WTC11 (cell line): ENCODE data around the gene PPP2R3A. TPM values are rescaled to one million over a fixed set of nuclear protein-coding genes. Genes with fewer than 3 reads are reported as not detected.
"Not testable (repeated sequence)": the region's sequence is repeated elsewhere in the genome, so short reads cannot be mapped to it uniquely, and the experiment has no call there.

Experiments
- ATAC-seq: fragments of 200-7000 bp; cut with Tn5 transposase; 2 replicates; pipeline ENCODE4 v1.10.0; 2021; ENCODE audit warnings: mild to moderate bottlenecking, moderate library complexity
- CTCF ChIA-PET: fragments of 300-600 bp; sonication (Branson Sonifier 250); formaldehyde crosslinking; loops from one replicate; lab custom pipeline; 2021; ENCODE audit warnings: antibody characterized with exemption; lab: Charles Lee
- POLR2A ChIA-PET: fragments of 350-600 bp; sonication (Branson Sonifier 250); formaldehyde crosslinking; loops from one replicate; lab custom pipeline; 2021; ENCODE audit warnings: antibody characterized with exemption; lab: Charles Lee
- DNase-seq: peaks from one replicate; pipeline ENCODE4 v3.0.0; 2021; ENCODE audit warnings: low spot score
- H3K27ac Mint-ChIP-seq: 2 replicates; pipeline ENCODE4 v1.8.0; 2021; ENCODE audit warnings: mixed read lengths
- H3K27me3 Mint-ChIP-seq: 2 replicates; pipeline ENCODE4 v1.8.0; 2021; ENCODE audit warnings: low read depth, mild to moderate bottlenecking, moderate library complexity, mixed read lengths
- H3K36me3 Mint-ChIP-seq: 2 replicates; pipeline ENCODE4 v1.8.0; 2021; ENCODE audit warnings: mixed read lengths
- H3K4me1 Mint-ChIP-seq: 2 replicates; pipeline ENCODE4 v1.8.0; 2022; ENCODE audit warnings: mixed read lengths
- H3K4me3 Mint-ChIP-seq: 2 replicates; pipeline ENCODE4 v1.8.0; 2021; ENCODE audit warnings: mild to moderate bottlenecking, moderate library complexity, mixed read lengths
- H3K9me3 Mint-ChIP-seq: 2 replicates; pipeline ENCODE4 v1.8.0; 2021; ENCODE audit warnings: mixed read lengths
- CTCF ChIP-seq: fragments of 200-600 bp; IDR thresholded peaks from 2 replicates; pipeline ENCODE4 v1.8.0; 2022; ENCODE audit warnings: antibody characterized with exemption
- E2F5 ChIP-seq: sonication (generic); formaldehyde crosslinking; IDR thresholded peaks from 2 replicates; pipeline ENCODE4 v1.8.1; 2022; ENCODE audit warnings: mild to moderate bottlenecking, moderate library complexity, missing genetic modification reagents
- ERG ChIP-seq: fragments of 250-450 bp; sonication (Bioruptor Pico); IDR thresholded peaks from 2 replicates; pipeline ENCODE4 v1.8.0; 2021; ENCODE audit warnings: mild to moderate bottlenecking
- FOXP1 ChIP-seq: sonication (generic); formaldehyde crosslinking; IDR thresholded peaks from 2 replicates; pipeline ENCODE4 v1.8.0; 2022; ENCODE audit warnings: missing genetic modification reagents, mild to moderate bottlenecking, moderate library complexity, borderline replicate concordance
- GRHL2 ChIP-seq: fragments of 250-450 bp; sonication (Bioruptor Pico); IDR thresholded peaks from 2 replicates; pipeline ENCODE4 v1.8.0; 2022; ENCODE audit warnings: mild to moderate bottlenecking, moderate library complexity; ENCODE audit not compliant: insufficient replicate concordance, severe bottlenecking
- NFE2L1 ChIP-seq: sonication (generic); formaldehyde crosslinking; IDR thresholded peaks from 2 replicates; pipeline ENCODE4 v1.8.1; 2023; ENCODE audit warnings: missing genetic modification reagents
- NFYB ChIP-seq: sonication (generic); formaldehyde crosslinking; conservative IDR thresholded peaks from 2 replicates; pipeline ENCODE4 v1.8.0; 2022; ENCODE audit warnings: low read depth, missing genetic modification reagents
- SMAD3 ChIP-seq: sonication (generic); formaldehyde crosslinking; IDR thresholded peaks from 2 replicates; pipeline ENCODE4 v1.8.0; 2022; ENCODE audit warnings: missing genetic modification reagents, mild to moderate bottlenecking, borderline replicate concordance
- SOX15 ChIP-seq: fragments of 250-450 bp; sonication (Bioruptor Pico); IDR thresholded peaks from 2 replicates; pipeline ENCODE4 v1.9.0; 2021; ENCODE audit warnings: mild to moderate bottlenecking
- SP1 ChIP-seq: sonication (generic); formaldehyde crosslinking; conservative IDR thresholded peaks from 2 replicates; pipeline ENCODE4 v1.8.1; 2022; ENCODE audit warnings: missing genetic modification reagents
- TEAD1 ChIP-seq: sonication (generic); formaldehyde crosslinking; IDR thresholded peaks from 2 replicates; pipeline ENCODE4 v1.8.0; 2022; ENCODE audit warnings: mild to moderate bottlenecking, missing genetic modification reagents
- USF1 ChIP-seq: sonication (generic); formaldehyde crosslinking; IDR thresholded peaks from 2 replicates; pipeline ENCODE4 v1.8.0; 2022; ENCODE audit warnings: mild to moderate bottlenecking, missing genetic modification reagents
- ZBTB43 ChIP-seq: sonication (generic); formaldehyde crosslinking; IDR thresholded peaks from 2 replicates; pipeline ENCODE4 v1.8.1; 2023; ENCODE audit warnings: mild to moderate bottlenecking, missing genetic modification reagents
- ZNF281 ChIP-seq: sonication (generic); formaldehyde crosslinking; IDR thresholded peaks from 2 replicates; pipeline ENCODE4 v1.8.0; 2023; ENCODE audit warnings: mild to moderate bottlenecking, missing genetic modification reagents
- ZNF317 ChIP-seq: sonication (generic); formaldehyde crosslinking; IDR thresholded peaks from 2 replicates; pipeline ENCODE4 v1.8.1; 2023; ENCODE audit warnings: low read depth, mild to moderate bottlenecking, moderate library complexity, missing genetic modification reagents, borderline replicate concordance
- ZNF512 ChIP-seq: sonication (generic); formaldehyde crosslinking; IDR thresholded peaks from 2 replicates; pipeline ENCODE4 v1.8.1; 2022; ENCODE audit warnings: missing genetic modification reagents, borderline replicate concordance
- ZNF532 ChIP-seq: fragments of 250-450 bp; sonication (Bioruptor Pico); IDR thresholded peaks from 2 replicates; pipeline ENCODE4 v1.9.0; 2021; ENCODE audit warnings: mild to moderate bottlenecking, borderline replicate concordance
- ZNF671 ChIP-seq: fragments of 250-450 bp; sonication (Bioruptor Pico); IDR thresholded peaks from 2 replicates; pipeline ENCODE4 v1.8.0; 2021; ENCODE audit warnings: mild to moderate bottlenecking
- total RNA-seq: library from RNA; stranded (reverse); gene quantifications from 3 replicates; pipeline ENCODE4 v1.2.3, GENCODE V29; 2021

The PPP2R3A gene
- total RNA-seq, 1 experiment from 2014 or later = 13.1 TPM

- peaks cover 1% of the 10 kb centered on the region for H3K4me1 Mint-ChIP-seq
- H3K27ac Mint-ChIP-seq = no peak overlapping the region
- CTCF ChIA-PET = no interaction called here
- ATAC-seq (no peak), DNase-seq (no peak)
- H3K4me3 Mint-ChIP-seq = no peak overlapping the region
- POLR2A ChIA-PET = no interaction called here
- H3K36me3 Mint-ChIP-seq = no peaks in the 10 kb centered on the region
- 0 out of 2 replicates have a peak, but pooled peaks cover 4% of the 10 kb centered on the region for H3K9me3 Mint-ChIP-seq
- TF ChIP-seq SOX15 (CRISPR knock-in tag) = no peak
- TF ChIP-seq SP1 = no peak
- TF ChIP-seq E2F5 = no peak
- TF ChIP-seq ZNF671 (CRISPR knock-in tag) = no peak
- TF ChIP-seq SMAD3 (CRISPR knock-in tag) = no peak
- TF ChIP-seq ZNF317 = no peak
- no peak for TF ChIP-seq NFYB
- no peak for TF ChIP-seq ERG
- TF ChIP-seq ZNF532 (CRISPR knock-in tag) = no peak
- TF ChIP-seq GRHL2 (CRISPR knock-in tag) = no peak
- no peak for TF ChIP-seq TEAD1 (CRISPR knock-in tag)
- no peak for TF ChIP-seq ZBTB43 (CRISPR knock-in tag)
- no peak for TF ChIP-seq USF1 (CRISPR knock-in tag)
- TF ChIP-seq FOXP1 (CRISPR knock-in tag) = no peak
- no peak for TF ChIP-seq ZNF281
- no peak for TF ChIP-seq NFE2L1 (CRISPR knock-in tag)
- no peak for TF ChIP-seq ZNF512
- no peak for TF ChIP-seq CTCF
- no peaks in the 10 kb centered on the region for H3K27me3 Mint-ChIP-seq
Observed at GRCh38 chr3:135930255-135930654, 35.3 kb upstream of the PPP2R3A start.

- H3K4me1 Mint-ChIP-seq, H3K4me3 Mint-ChIP-seq, H3K27me3 Mint-ChIP-seq, ATAC-seq, CTCF ChIA-PET, H3K27ac Mint-ChIP-seq, DNase-seq: not testable (repeated sequence)
- POLR2A ChIA-PET = interaction anchor here (1.4 kb wide), 1 partner anchor 31 kb away, joined by 3 read pairs; the partner anchor contains the start of gene PPP2R3A
- Mint-ChIP-seq H3K36me3 (peaks cover 13% of the 10 kb centered on the region), H3K9me3 (peaks cover 35% of the 10 kb centered on the region)
Observed at GRCh38 chr3:135935171-135935570, 30.4 kb upstream of the PPP2R3A start.

GRCh38 chr3:135937766-135938165 is 27.8 kb upstream of the PPP2R3A start:
- ATAC-seq, DNase-seq, H3K27ac Mint-ChIP-seq, H3K4me3 Mint-ChIP-seq, H3K27me3 Mint-ChIP-seq, H3K4me1 Mint-ChIP-seq, POLR2A ChIA-PET, CTCF ChIA-PET: not testable (repeated sequence)
- Mint-ChIP-seq H3K36me3 (peaks cover 13% of the 10 kb centered on the region), H3K9me3 (peaks cover 40% of the 10 kb centered on the region)
